Stimulated activated CD8-positive, alpha-beta memory T cell treated with anti-CD3 and anti-CD28 coated beads, Interleukin-4, amount 100 ng/mL, for 1 hour (primary cell): ENCODE measurements around the gene MED28.
"Not testable (repeated sequence)": the region's sequence is repeated elsewhere in the genome, so short reads cannot be mapped to it uniquely, and the experiment has no call there.

Source experiments
- DNase-seq, 2 donors: peaks; one replicate each; pipeline ENCODE4 v3.0.0-alpha.2; 2020; ENCODE audit warnings: low read depth in 2 of 2, low spot score in 1 of 2

MED28 gene

GRCh38 chr4:17614416-17615299, at the start of gene MED28:
MED28 (plus strand) TSS chr4:17614641; CDS start chr4:17614655, 14 bp downstream.
- DNase-seq, result peak; percentile 93 to 94

- no peak for DNase-seq
These were observed 48.6 kb upstream of the MED28 start for GRCh38 chr4:17565846-17566245.

- DNase-seq, result no peak
These were observed 47.2 kb upstream of the MED28 start for GRCh38 chr4:17567271-17567670.

GRCh38 chr4:17574206-17574605, 40.2 kb upstream of the MED28 start:
- no peak for DNase-seq

- DNase-seq, result not testable (repeated sequence)
These were observed 39.3 kb upstream of the MED28 start for GRCh38 chr4:17575177-17575576.

GRCh38 chr4:17576932-17577664, 37.3 kb upstream of the MED28 start, which contains the start of gene LAP3:
LAP3 (plus strand) TSS chr4:17577198; CDS start chr4:17577466, 268 bp downstream.
- DNase-seq, result peak; percentile 99 to 100

- DNase-seq, result peak in 1 of 2 donors; percentile 9
These were observed 36.6 kb upstream of the MED28 start for GRCh38 chr4:17577665-17578481.

- DNase-seq, result no peak
These were observed 36.0 kb upstream of the MED28 start for GRCh38 chr4:17578482-17578891.

- DNase-seq, result no peak
These were observed 33.5 kb upstream of the MED28 start for GRCh38 chr4:17580969-17581368.

GRCh38 chr4:17583276-17583675, 31.2 kb upstream of the MED28 start:
- DNase-seq, result no peak

GRCh38 chr4:17583941-17584340, 30.5 kb upstream of the MED28 start:
- no peak for DNase-seq

- DNase-seq, result no peak
These were observed 29.8 kb upstream of the MED28 start for GRCh38 chr4:17584521-17585213.

- DNase-seq, result no peak
These were observed 27.2 kb upstream of the MED28 start for GRCh38 chr4:17587094-17587822.

- DNase-seq, result no peak
These were observed 25.1 kb upstream of the MED28 start for GRCh38 chr4:17589355-17589754.

- no peak for DNase-seq
These were observed 18.9 kb upstream of the MED28 start for GRCh38 chr4:17595471-17596005.

- no peak for DNase-seq
These were observed 16.9 kb upstream of the MED28 start for GRCh38 chr4:17597517-17597916.

- DNase-seq, result no peak
These were observed 14.6 kb upstream of the MED28 start for GRCh38 chr4:17599826-17600225.

- no peak for DNase-seq
These were observed 9.2 kb upstream of the MED28 start for GRCh38 chr4:17605236-17605635.

GRCh38 chr4:17613761-17614415, 553 bp upstream of the MED28 start:
- DNase-seq, result no peak
